ENCODE data around the gene AGAP1. TPM values are rescaled to one million over a fixed set of nuclear protein-coding genes. Genes with fewer than 3 reads are reported as not detected.

Gene AGAP1
- total RNA-seq, 4 donors from 2014 or later = 7.2 to 19.6 (median 15.2) TPM

- Histone ChIP-seq H3K4me1 (peaks cover 0 to 21% (median 7%) of the 10 kb centered on the region in 3 donors), H3K4me3 (no peak overlapping the region), H3K27ac (no peak overlapping the region), H3K9me3 (no peaks in the 10 kb centered on the region), H3K27me3 (no peaks in the 10 kb centered on the region), H3K36me3 (no peaks in the 10 kb centered on the region)
- TF ChIP-seq POLR2A (IDR thresholded peaks at IDR 0.05) (no peak), CTCF (IDR thresholded peaks at IDR 0.05) (no peak)
- no peak for DNase-seq
- 33 to 61% methylated on average over 2 of the region's 2 CpGs for WGBS, 2 donors
- intact Hi-C loops (cut with DNase I) = no loop called here
These were observed 67.6 kb downstream of the AGAP1 start for GRCh38 chr2:235561450-235561849.

- WGBS, 2 donors = 65 to 67% methylated on average over 7 to 9 of the region's 11 CpGs
- no peak overlapping the region for H3K4me3 ChIP-seq
- no peaks in the 10 kb centered on the region for H3K9me3 ChIP-seq
- H3K4me1 ChIP-seq = peaks cover 0 to 21% (median 7%) of the 10 kb centered on the region in 3 donors
- TF ChIP-seq POLR2A (IDR thresholded peaks at IDR 0.05) (no peak), CTCF (IDR thresholded peaks at IDR 0.05) (no peak)
- no peak overlapping the region for H3K27ac ChIP-seq
- no peaks in the 10 kb centered on the region for H3K27me3 ChIP-seq
- intact Hi-C loops (cut with DNase I) = no loop called here
- no peak for DNase-seq
- no peaks in the 10 kb centered on the region for H3K36me3 ChIP-seq
These were observed 68.4 kb downstream of the AGAP1 start for GRCh38 chr2:235562065-235562747.

- no peaks in the 10 kb centered on the region for H3K27me3 ChIP-seq
These were observed 69.4 kb downstream of the AGAP1 start for GRCh38 chr2:235563056-235563910.

GRCh38 chr2:235564066-235564465 lies 70.2 kb downstream of the AGAP1 start:
- Histone ChIP-seq H3K9me3 (peaks cover 0 to 10% (median 0%) of the 10 kb centered on the region in 3 donors), H3K36me3 (no peaks in the 10 kb centered on the region), H3K27ac (no peak overlapping the region), H3K27me3 (no peaks in the 10 kb centered on the region), H3K4me3 (no peak overlapping the region), H3K4me1 (peaks cover 0 to 21% (median 7%) of the 10 kb centered on the region in 3 donors)
- intact Hi-C loops (cut with DNase I) = no loop called here
- WGBS, 2 donors = 67 to 76% methylated on average over 4 to 6 of the region's 6 CpGs
- DNase-seq = no peak
- TF ChIP-seq CTCF (IDR thresholded peaks at IDR 0.05) (no peak), POLR2A (IDR thresholded peaks at IDR 0.05) (no peak)

More at GRCh38 chr2:235563056-235563910, 69.4 kb downstream of the AGAP1 start:
- 43 to 71% methylated on average over 11 to 12 of the region's 13 CpGs for WGBS, 2 donors
- Histone ChIP-seq H3K4me3 (no peak overlapping the region), H3K36me3 (no peaks in the 10 kb centered on the region), H3K27ac (no peak overlapping the region), H3K9me3 (peaks cover 0 to 4% (median 0%) of the 10 kb centered on the region in 3 donors), H3K4me1 (peaks cover 0 to 21% (median 7%) of the 10 kb centered on the region in 3 donors)
- intact Hi-C loops (cut with DNase I) = no loop called here
- TF ChIP-seq POLR2A (IDR thresholded peaks at IDR 0.05) (no peak), CTCF (IDR thresholded peaks at IDR 0.05) (no peak)
- DNase-seq = no peak
